T-helper 2 cell treated with Interferon-gamma antibody and Interleukin-4, amounts not matched to agents 5 μg/mL and 100 μg/mL, for 36 hours (primary cell): ENCODE data around the gene UBE2C.

Experiments
- DNase-seq: peaks from one replicate; pipeline ENCODE4 v3.0.0; 2021; ENCODE audit warnings: low spot score
- H3K27ac Mint-ChIP-seq: one replicate; pipeline ENCODE4 v1.8.0; 2021; ENCODE audit warnings: mild to moderate bottlenecking, mixed read lengths
- H3K27me3 Mint-ChIP-seq: one replicate; pipeline ENCODE4 v1.8.0; 2021; ENCODE audit warnings: low read depth, mixed read lengths
- H3K36me3 Mint-ChIP-seq: one replicate; pipeline ENCODE4 v1.8.0; 2021; ENCODE audit warnings: low read depth, mixed read lengths
- H3K4me1 Mint-ChIP-seq: one replicate; pipeline ENCODE4 v1.8.0; 2021; ENCODE audit warnings: low read depth, mixed read lengths
- H3K4me3 Mint-ChIP-seq: one replicate; pipeline ENCODE4 v1.8.0; 2022; ENCODE audit warnings: mild to moderate bottlenecking, moderate library complexity, mixed read lengths
- H3K9me3 Mint-ChIP-seq: one replicate; pipeline ENCODE4 v1.8.0; 2021; ENCODE audit warnings: mixed read lengths

Gene UBE2C

DNA sequence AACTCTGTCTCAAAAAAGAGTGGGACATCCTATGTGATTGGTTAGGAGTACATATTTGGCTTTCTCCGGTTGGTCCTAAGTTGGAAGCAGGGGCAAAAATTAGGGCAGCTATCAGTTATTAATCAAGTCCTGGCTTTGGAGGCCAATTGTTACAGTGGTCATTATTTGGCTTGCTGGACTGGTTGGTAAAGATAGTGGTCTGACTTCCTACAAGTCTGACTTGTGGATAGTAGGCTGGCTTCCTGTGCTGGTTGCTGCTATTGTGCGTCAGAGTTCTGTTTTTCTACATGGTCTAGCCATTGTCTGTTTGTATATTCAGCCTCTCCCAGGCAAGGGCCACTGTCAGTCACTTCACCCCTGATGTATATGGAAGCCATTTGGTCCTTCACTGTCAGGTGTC lies 37.8 kb downstream of the UBE2C start:
- H3K36me3 Mint-ChIP-seq, result peaks cover 28% of the 10 kb centered on the region
- no peak overlapping the region for H3K4me3 Mint-ChIP-seq
- no peak for DNase-seq
- H3K9me3 Mint-ChIP-seq, result no peaks in the 10 kb centered on the region
- no peak overlapping the region for H3K27ac Mint-ChIP-seq
- H3K4me1 Mint-ChIP-seq, result peaks cover 8% of the 10 kb centered on the region
- no peaks in the 10 kb centered on the region for H3K27me3 Mint-ChIP-seq

GRCh38 chr20:45850926-45851325 lies 38.5 kb downstream of the UBE2C start:
- Mint-ChIP-seq H3K4me1 (peaks cover 9% of the 10 kb centered on the region), H3K36me3 (peaks cover 28% of the 10 kb centered on the region), H3K27ac (no peak overlapping the region), H3K9me3 (no peaks in the 10 kb centered on the region), H3K4me3 (no peak overlapping the region), H3K27me3 (no peaks in the 10 kb centered on the region)
- DNase-seq, result no peak

GRCh38 chr20:45851501-45851900 lies 39.1 kb downstream of the UBE2C start:
- Mint-ChIP-seq H3K4me1 (peaks cover 10% of the 10 kb centered on the region), H3K4me3 (no peak overlapping the region), H3K27ac (no peak overlapping the region), H3K36me3 (peaks cover 28% of the 10 kb centered on the region), H3K9me3 (no peaks in the 10 kb centered on the region), H3K27me3 (no peaks in the 10 kb centered on the region)
- DNase-seq, result no peak

- Mint-ChIP-seq H3K27ac (no peak overlapping the region), H3K9me3 (no peaks in the 10 kb centered on the region), H3K36me3 (peaks cover 28% of the 10 kb centered on the region), H3K4me1 (peaks cover 11% of the 10 kb centered on the region), H3K27me3 (no peaks in the 10 kb centered on the region), H3K4me3 (no peak overlapping the region)
- no peak for DNase-seq
These were observed 39.9 kb downstream of the UBE2C start for GRCh38 chr20:45852326-45852725.

GRCh38 chr20:45853484-45853883 lies 41.0 kb downstream of the UBE2C start:
- Mint-ChIP-seq H3K27ac (no peak overlapping the region), H3K4me1 (peaks cover 21% of the 10 kb centered on the region), H3K4me3 (no peak overlapping the region), H3K9me3 (no peaks in the 10 kb centered on the region), H3K36me3 (peaks cover 28% of the 10 kb centered on the region), H3K27me3 (no peaks in the 10 kb centered on the region)
- DNase-seq, result no peak

DNA sequence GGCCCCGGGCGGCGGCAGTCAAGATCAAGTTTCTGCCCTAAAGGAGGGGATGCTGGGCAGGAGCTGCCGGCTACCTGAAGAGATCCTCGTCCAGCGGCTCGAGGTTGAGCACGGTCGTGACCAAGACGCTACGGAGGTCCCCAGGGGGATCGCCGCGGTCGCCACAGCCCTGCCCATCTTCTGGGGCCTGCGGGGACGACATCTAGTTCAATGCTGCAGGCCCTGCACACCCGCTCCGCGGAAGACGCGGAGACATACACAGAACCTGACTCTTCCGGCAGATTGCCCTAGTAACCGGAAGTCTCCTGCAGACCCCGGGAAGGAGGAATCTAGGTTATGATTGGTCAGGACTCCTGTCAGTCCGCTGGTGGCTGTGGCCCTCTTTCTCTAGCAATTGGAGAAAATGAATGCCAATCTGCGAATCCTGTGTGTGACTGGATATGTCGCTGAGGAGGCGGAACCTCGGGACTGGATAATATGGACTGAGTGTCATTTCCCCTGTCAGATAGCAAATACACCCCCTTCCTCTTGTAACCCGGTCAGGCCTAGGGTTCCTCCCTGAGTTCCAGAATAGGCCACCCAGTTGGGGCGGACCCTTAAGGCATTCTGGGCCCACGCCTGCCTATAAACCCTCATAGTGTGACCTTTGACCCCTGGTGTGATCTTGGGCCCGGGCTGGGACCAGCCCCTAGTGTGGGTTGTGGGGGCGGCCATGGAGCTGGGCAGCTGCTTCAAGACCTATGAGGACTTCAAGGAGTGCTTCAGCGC lies 44.9 kb downstream of the UBE2C start, which contains the start of the genes ACOT8 and ZSWIM3:
ACOT8 (minus strand) TSS at position 279 of the 768 bp plus-strand sequence; CDS start at position 202, 77 bp downstream.
ZSWIM3 (plus strand) TSS at position 501 of the 768 bp plus-strand sequence; CDS start at position 713, 212 bp downstream.
- Mint-ChIP-seq H3K4me1 (peaks cover 37% of the 10 kb centered on the region), H3K27ac (peak within 1 kb of the TSS; percentile 99), H3K4me3 (peak within 1 kb of the TSS; percentile 98), H3K27me3 (no peaks in the 10 kb centered on the region), H3K9me3 (no peaks in the 10 kb centered on the region), H3K36me3 (peaks cover 11% of the 10 kb centered on the region)
- peak; percentile 95 for DNase-seq

GRCh38 chr20:45857882-45858216 lies 45.4 kb downstream of the UBE2C start:
- peaks cover 36% of the 10 kb centered on the region for H3K4me1 Mint-ChIP-seq
- peaks cover 9% of the 10 kb centered on the region for H3K36me3 Mint-ChIP-seq
- DNase-seq, result no peak
- H3K4me3 Mint-ChIP-seq, result peak overlapping the region; percentile 98
- H3K27ac Mint-ChIP-seq, result peak overlapping the region; percentile 99
- H3K27me3 Mint-ChIP-seq, result no peaks in the 10 kb centered on the region
- H3K9me3 Mint-ChIP-seq, result no peaks in the 10 kb centered on the region

GRCh38 chr20:45859916-45860315 lies 47.5 kb downstream of the UBE2C start:
- H3K4me1 Mint-ChIP-seq, result peaks cover 33% of the 10 kb centered on the region
- no peaks in the 10 kb centered on the region for H3K27me3 Mint-ChIP-seq

GRCh38 chr20:45860560-45861220 lies 48.2 kb downstream of the UBE2C start:
- peaks cover 4% of the 10 kb centered on the region for H3K36me3 Mint-ChIP-seq
- no peak for DNase-seq
- no peak overlapping the region for H3K27ac Mint-ChIP-seq
- H3K4me3 Mint-ChIP-seq, result no peak overlapping the region
- H3K9me3 Mint-ChIP-seq, result no peaks in the 10 kb centered on the region
- peaks cover 29% of the 10 kb centered on the region for H3K4me1 Mint-ChIP-seq
- no peaks in the 10 kb centered on the region for H3K27me3 Mint-ChIP-seq

More at GRCh38 chr20:45859916-45860315, 47.5 kb downstream of the UBE2C start:
- H3K27ac Mint-ChIP-seq, result no peak overlapping the region
- DNase-seq, result no peak
- H3K9me3 Mint-ChIP-seq, result no peaks in the 10 kb centered on the region
- no peak overlapping the region for H3K4me3 Mint-ChIP-seq
- peaks cover 4% of the 10 kb centered on the region for H3K36me3 Mint-ChIP-seq

DNA sequence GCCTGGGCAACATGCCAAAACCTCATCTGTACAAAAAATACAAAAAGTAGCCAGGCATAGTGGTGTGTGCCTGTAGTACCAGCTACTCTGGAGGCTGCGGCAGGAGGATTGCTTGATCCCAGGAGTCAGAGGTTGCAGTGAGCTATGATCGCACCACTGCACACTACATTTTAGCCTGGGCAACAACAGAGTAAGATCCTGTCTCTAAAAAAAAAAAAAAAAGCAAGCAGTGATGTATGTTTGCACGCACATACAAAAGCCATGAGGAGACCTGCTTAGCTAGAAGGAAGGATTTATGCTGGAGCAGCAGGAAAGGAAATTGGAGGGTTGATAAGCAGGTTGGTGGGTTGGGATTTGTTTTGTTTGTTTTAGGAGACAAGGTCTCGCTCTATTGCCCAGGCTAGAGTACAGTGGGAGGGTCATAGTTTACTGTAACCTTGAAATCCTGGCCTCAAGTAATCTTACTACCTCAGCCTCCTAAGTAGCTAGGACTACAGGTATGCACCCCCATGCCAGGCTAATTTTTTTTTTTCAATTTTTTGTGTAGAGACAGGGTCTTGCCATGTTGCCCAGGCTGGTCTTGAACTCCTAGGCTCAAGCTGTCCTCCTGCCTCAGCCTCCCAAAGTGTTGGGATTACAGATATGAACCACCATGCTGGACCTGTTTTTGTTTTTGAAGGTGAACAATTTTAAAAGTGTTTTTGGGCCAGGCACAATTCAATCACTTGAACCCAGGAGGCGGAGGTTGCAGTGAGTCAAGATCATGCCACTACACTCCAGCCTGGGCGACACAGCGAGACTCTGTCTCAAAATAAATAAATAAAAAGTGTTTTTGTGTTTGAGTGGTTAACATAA lies 49.0 kb downstream of the UBE2C start:
- H3K36me3 Mint-ChIP-seq, result peaks cover 4% of the 10 kb centered on the region
- DNase-seq, result no peak
- H3K27me3 Mint-ChIP-seq, result no peaks in the 10 kb centered on the region
- no peak overlapping the region for H3K27ac Mint-ChIP-seq
- H3K4me1 Mint-ChIP-seq, result peaks cover 29% of the 10 kb centered on the region
- H3K4me3 Mint-ChIP-seq, result no peak overlapping the region
- H3K9me3 Mint-ChIP-seq, result no peaks in the 10 kb centered on the region

- DNase-seq, result no peak
- H3K27me3 Mint-ChIP-seq, result no peaks in the 10 kb centered on the region
- H3K4me3 Mint-ChIP-seq, result no peak overlapping the region
- H3K27ac Mint-ChIP-seq, result no peak overlapping the region
- H3K36me3 Mint-ChIP-seq, result peaks cover 4% of the 10 kb centered on the region
- H3K9me3 Mint-ChIP-seq, result no peaks in the 10 kb centered on the region
- peaks cover 14% of the 10 kb centered on the region for H3K4me1 Mint-ChIP-seq
These were observed 51.4 kb downstream of the UBE2C start for GRCh38 chr20:45863543-45864470.

DNA sequence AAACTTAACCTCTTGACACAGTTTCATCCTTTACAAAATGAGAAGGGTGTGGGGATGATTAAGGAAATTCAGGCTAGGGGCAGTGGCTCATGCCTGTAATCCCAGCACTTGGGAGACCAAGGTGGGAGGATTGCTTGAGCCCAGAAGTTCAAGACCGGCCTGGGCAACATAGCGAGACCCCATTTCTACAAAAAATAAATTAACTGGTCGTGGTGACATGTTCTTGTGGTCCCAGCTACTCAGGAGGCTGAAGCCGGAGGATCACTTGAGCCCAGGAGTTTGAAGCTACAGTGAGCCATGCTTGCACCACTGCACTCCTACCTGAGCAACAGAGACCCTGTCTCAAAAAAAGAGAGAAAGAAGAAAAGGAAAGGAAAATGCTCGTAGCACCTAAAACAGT lies 54.0 kb downstream of the UBE2C start:
- DNase-seq, result no peak
- H3K27ac Mint-ChIP-seq, result no peak overlapping the region
- peaks cover 4% of the 10 kb centered on the region for H3K36me3 Mint-ChIP-seq
- no peak overlapping the region for H3K4me3 Mint-ChIP-seq
- H3K27me3 Mint-ChIP-seq, result no peaks in the 10 kb centered on the region
- no peaks in the 10 kb centered on the region for H3K4me1 Mint-ChIP-seq
- H3K9me3 Mint-ChIP-seq, result no peaks in the 10 kb centered on the region
